Parathyroid adenoma (tissue), 2 donors: ENCODE results near the gene PCBP2.

ENCODE experiments used
- H2AFZ ChIP-seq: fragments of 300-600 bp; sonication (generic); one replicate; pipeline ENCODE4 v1.7.0; 2017; ENCODE audit warnings: antibody characterized with exemption, mild to moderate bottlenecking
- H3K27ac ChIP-seq: fragments of 300-600 bp; sonication (generic); one replicate; pipeline ENCODE4 v1.7.0; 2017
- H3K27me3 ChIP-seq: fragments of 300-600 bp; sonication (generic); one replicate; pipeline ENCODE4 v1.7.0; 2017; ENCODE audit warnings: low read length; ENCODE audit not compliant: control insufficient read depth, insufficient read depth
- H3K36me3 ChIP-seq: fragments of 300-600 bp; sonication (generic); one replicate; pipeline ENCODE4 v1.7.0; 2017; ENCODE audit warnings: low read length; ENCODE audit not compliant: control insufficient read depth, insufficient read depth
- H3K4me1 ChIP-seq: fragments of 300-600 bp; sonication (generic); one replicate; pipeline ENCODE4 v1.7.0; 2017; ENCODE audit warnings: control low read depth
- H3K4me2 ChIP-seq: fragments of 300-600 bp; sonication (generic); one replicate; pipeline ENCODE4 v1.7.0; 2017; ENCODE audit warnings: low read length
- H3K4me3 ChIP-seq: fragments of 300-600 bp; sonication (generic); one replicate; pipeline ENCODE4 v1.7.0; 2017; ENCODE audit warnings: low read depth, low read length
- H3K79me2 ChIP-seq: fragments of 300-600 bp; sonication (generic); one replicate; pipeline ENCODE4 v1.7.0; 2017; ENCODE audit warnings: control low read depth
- H3K9ac ChIP-seq: fragments of 300-600 bp; sonication (generic); one replicate; pipeline ENCODE4 v1.7.0; 2017; ENCODE audit warnings: mild to moderate bottlenecking
- H3K9me3 ChIP-seq: fragments of 300-600 bp; sonication (generic); one replicate; pipeline ENCODE4 v1.7.0; 2017; ENCODE audit warnings: low read length; ENCODE audit not compliant: control insufficient read depth
- CTCF ChIP-seq: fragments of 300-600 bp; sonication (generic); IDR thresholded peaks from one replicate; pipeline ENCODE4 v1.7.0; 2017; ENCODE audit warnings: antibody characterized with exemption, mild to moderate bottlenecking
- donor health status: primary hyperparathyroidism.

PCBP2 gene

GRCh38 chr12:53501615-53502181 is 49.8 kb downstream of the PCBP2 start:
- Histone ChIP-seq H3K79me2 (peaks cover 2% of the 10 kb centered on the region), H3K9ac (peak overlapping the region; percentile 86), H3K27me3 (no peaks in the 10 kb centered on the region), H3K36me3 (no peaks in the 10 kb centered on the region), H3K4me3 (peak overlapping the region; percentile 85), H3K27ac (peak overlapping the region; percentile 99), H3K9me3 (no peaks in the 10 kb centered on the region), H3K4me2 (peak overlapping the region; percentile 86), H2AFZ (peak overlapping the region; percentile 99), H3K4me1 (peaks cover 16% of the 10 kb centered on the region)
- no peak for TF ChIP-seq CTCF

GRCh38 chr12:53502331-53502730 is 50.4 kb downstream of the PCBP2 start:
- H3K79me2 ChIP-seq: peaks cover 2% of the 10 kb centered on the region
- H3K36me3 ChIP-seq: no peaks in the 10 kb centered on the region
- no peak overlapping the region for H2AFZ ChIP-seq
- no peak overlapping the region for H3K4me3 ChIP-seq
- peak overlapping the region; percentile 99 for H3K27ac ChIP-seq
- H3K9me3 ChIP-seq: no peaks in the 10 kb centered on the region
- H3K27me3 ChIP-seq: no peaks in the 10 kb centered on the region
- H3K4me1 ChIP-seq: peaks cover 11% of the 10 kb centered on the region
- H3K4me2 ChIP-seq: peak overlapping the region; percentile 86
- no peak overlapping the region for H3K9ac ChIP-seq
- TF ChIP-seq CTCF: no peak

- H3K27me3 ChIP-seq: no peaks in the 10 kb centered on the region
- H3K4me1 ChIP-seq: peaks cover 11% of the 10 kb centered on the region
- no peak overlapping the region for H3K4me3 ChIP-seq
- no peak for TF ChIP-seq CTCF
- peaks cover 2% of the 10 kb centered on the region for H3K79me2 ChIP-seq
- peak overlapping the region; percentile 29 for H3K27ac ChIP-seq
- H2AFZ ChIP-seq: no peak overlapping the region
- H3K9ac ChIP-seq: no peak overlapping the region
- no peaks in the 10 kb centered on the region for H3K9me3 ChIP-seq
- H3K4me2 ChIP-seq: no peak overlapping the region
- H3K36me3 ChIP-seq: no peaks in the 10 kb centered on the region
Observed at GRCh38 chr12:53502983-53503728, 51.3 kb downstream of the PCBP2 start.

GRCh38 chr12:53504004-53504920 is 52.4 kb downstream of the PCBP2 start:
- no peak for TF ChIP-seq CTCF
- Histone ChIP-seq H3K27ac (no peak overlapping the region), H3K9ac (no peak overlapping the region)

More at GRCh38 chr12:53504004-53504920, 52.4 kb downstream of the PCBP2 start:
- no peak overlapping the region for H2AFZ ChIP-seq
- no peaks in the 10 kb centered on the region for H3K27me3 ChIP-seq
- H3K4me3 ChIP-seq: no peak overlapping the region
- H3K79me2 ChIP-seq: peaks cover 2% of the 10 kb centered on the region
- no peaks in the 10 kb centered on the region for H3K36me3 ChIP-seq
- H3K4me1 ChIP-seq: peaks cover 11% of the 10 kb centered on the region
- no peak overlapping the region for H3K4me2 ChIP-seq
- no peaks in the 10 kb centered on the region for H3K9me3 ChIP-seq
